ENCODE results near the gene PCDHB11. TPM values are rescaled to one million over a fixed set of nuclear protein-coding genes. Genes with fewer than 3 reads are reported as not detected.

PCDHB11 gene
- 0.24 and 0.43 TPM in 2 replicates for total RNA-seq

DNA sequence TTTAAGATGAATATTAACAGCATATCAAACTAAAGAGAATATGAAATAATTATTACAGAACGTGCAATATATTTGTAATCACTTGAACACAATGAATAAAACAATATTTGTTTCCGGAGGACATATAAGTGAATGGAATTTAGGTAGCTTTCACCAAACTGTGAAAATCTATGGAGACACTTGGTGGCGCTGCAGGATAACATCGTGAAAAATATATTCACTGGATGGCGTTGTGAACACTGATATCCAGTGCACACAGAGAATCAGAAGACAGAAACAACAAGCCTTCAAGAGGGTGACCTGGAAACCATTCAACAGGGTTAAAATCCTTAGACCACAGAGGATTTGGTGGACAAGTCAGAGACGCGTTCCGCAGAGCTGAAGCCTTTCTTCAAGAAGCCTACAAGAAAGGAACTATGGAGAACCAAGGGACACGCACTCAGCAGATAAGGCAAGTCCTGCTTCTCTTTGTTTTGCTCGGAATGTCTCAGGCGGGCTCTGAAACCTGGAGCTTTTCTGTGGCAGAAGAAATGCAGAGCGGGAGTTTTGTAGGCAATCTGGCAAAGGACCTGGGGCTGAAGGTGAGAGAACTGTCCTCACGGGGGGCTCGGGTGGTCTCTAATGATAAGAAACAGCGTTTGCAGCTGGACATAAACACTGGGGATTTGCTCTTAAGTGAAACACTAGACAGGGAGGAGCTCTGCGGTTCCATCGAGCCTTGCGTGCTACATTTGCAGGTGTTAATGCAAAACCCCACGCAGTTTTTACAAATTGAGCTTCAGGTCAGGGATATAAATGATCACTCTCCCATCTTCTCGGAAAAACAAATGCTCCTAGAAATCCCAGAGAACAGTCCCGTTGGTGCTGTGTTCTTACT lies at the start of gene PCDHB11:
Gene PCDHB11, plus strand, starts transcription at position 269 of the 877 bp plus-strand sequence. Its CDS starts 148 bp downstream, at position 417.

DNA sequence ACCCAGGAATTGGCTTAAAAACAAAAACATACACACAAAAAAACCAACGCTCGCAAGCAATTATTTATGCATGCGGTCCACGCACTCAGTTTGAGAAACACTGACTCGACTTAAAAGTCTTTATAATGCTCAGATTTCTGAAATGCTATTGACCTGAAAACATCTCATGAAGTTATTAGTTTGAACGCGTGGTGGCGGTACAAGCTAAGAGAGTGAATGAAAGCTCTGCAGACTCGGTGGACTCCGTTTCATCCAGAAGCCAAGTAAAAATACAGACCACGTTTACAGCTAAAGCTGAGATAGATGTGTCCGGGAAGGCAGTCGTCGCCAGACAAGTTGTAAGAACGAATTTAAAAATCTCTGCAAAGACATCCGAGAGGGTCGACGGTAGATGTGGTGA lies 49.6 kb upstream of the PCDHB11 start, which contains the start of gene PCDHB6:
Gene PCDHB6, plus strand, starts transcription at position 246 of the 400 bp plus-strand sequence. CDS start 201 bp downstream, outside the sequence.

DNA sequence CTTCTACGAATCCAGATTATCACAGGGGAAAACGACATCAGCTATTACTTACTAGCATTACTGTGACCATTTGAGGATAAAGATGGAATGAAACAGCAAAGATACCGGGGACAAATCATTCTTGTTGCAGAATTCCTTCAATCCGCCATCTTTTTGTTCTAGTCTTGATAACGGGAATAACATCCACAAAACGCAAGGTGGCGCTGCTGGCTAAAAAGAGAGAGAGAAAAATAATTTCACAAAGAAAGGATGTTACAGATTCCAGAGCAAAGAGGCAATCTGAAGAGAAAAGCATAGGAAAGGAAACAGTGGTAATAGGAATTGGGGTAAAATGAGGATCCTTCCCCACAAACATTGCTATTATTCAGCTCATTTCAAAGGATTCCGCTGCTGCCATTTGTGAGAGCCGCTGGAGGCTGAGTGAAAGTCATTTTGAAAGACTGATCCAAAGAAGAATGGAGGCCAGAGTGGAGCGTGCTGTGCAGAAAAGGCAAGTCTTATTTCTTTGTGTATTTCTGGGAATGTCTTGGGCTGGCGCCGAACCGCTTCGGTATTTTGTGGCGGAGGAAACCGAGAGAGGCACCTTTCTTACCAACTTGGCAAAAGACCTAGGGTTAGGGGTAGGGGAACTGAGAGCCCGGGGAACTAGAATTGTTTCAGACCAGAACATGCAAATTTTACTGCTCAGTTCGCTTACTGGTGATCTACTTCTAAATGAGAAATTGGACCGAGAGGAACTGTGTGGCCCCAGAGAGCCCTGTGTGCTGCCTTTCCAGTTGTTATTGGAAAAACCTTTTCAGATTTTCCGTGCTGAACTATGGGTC lies 26.8 kb upstream of the PCDHB11 start, which contains the start of gene PCDHB7:
Gene PCDHB7, plus strand, starts transcription at position 264 of the 824 bp plus-strand sequence. Its CDS starts 192 bp downstream, at position 456.

DNA sequence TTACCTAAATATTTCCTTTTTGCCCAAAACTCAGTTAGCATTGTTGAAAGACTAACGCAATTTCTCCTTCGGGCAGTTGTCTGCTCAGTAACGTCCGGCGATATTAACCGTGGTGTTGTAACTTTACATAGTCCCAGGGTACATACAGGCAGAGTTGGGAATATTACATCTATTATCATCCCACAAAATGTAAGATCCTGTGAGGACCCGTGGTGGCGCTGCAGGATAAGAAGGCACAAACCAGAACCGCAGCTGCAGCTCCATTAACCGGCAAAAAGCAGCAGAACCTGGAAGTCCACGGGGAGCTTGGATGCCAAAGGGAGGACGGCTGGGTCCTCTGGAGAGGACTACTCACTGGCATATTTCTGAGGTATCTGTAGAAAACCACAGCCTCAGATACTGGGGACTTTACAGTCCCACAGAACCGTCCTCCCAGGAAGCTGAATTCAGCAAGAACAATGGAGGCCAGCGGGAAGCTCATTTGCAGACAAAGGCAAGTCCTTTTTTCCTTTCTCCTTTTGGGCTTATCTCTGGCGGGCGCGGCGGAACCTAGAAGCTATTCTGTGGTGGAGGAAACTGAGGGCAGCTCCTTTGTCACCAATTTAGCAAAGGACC lies 21.7 kb upstream of the PCDHB11 start, which contains the start of gene PCDHB8:
Gene PCDHB8, plus strand, starts transcription at position 214 of the 615 bp plus-strand sequence. Its CDS starts 245 bp downstream, at position 459.

GRCh38 chr5:141182248-141182647 lies 17.2 kb upstream of the PCDHB11 start, which contains the start of gene PCDHB16:
Gene PCDHB16 (plus strand): TSS chr5:141182387. CDS start chr5:141182560, 173 bp downstream.

GRCh38 chr5:141186897-141187512 lies 12.4 kb upstream of the PCDHB11 start, which contains the start of gene PCDHB9:
Gene PCDHB9 (plus strand): TSS chr5:141187161. CDS start chr5:141187319, 158 bp downstream.

GRCh38 chr5:141192110-141192725 lies 7.2 kb upstream of the PCDHB11 start, which contains the start of gene PCDHB10:
Gene PCDHB10 (plus strand): TSS chr5:141192353. CDS start chr5:141192553, 200 bp downstream.

GRCh38 chr5:141208478-141208877 lies 9.1 kb downstream of the PCDHB11 start, which contains the start of gene PCDHB12:
Gene PCDHB12 (plus strand): TSS chr5:141208719. CDS start chr5:141208908, 189 bp downstream.

DNA sequence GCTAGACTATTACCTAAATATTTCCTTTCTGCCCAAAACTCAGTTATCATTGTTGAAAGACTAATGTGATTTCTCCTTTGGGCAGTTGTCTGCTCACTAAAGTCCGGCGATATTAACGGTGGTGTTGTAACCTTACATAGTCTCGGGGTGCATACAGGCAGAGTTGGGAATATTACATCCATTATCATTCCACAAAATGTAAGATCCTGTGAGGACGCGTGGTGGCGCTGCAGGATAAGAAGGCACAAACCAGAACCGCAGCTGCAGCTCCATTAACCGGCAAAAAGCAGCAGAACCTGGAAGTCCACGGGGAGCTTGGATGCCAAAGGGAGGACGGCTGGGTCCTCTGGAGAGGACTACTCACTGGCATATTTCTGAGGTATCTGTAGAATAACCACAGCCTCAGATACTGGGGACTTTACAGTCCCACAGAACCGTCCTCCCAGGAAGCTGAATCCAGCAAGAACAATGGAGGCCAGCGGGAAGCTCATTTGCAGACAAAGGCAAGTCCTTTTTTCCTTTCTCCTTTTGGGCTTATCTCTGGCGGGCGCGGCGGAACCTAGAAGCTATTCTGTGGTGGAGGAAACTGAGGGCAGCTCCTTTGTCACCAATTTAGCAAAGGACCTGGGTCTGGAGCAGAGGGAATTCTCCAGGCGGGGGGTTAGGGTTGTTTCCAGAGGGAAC lies 14.4 kb downstream of the PCDHB11 start, which contains the start of gene PCDHB13:
Gene PCDHB13, plus strand, starts transcription at position 264 of the 684 bp plus-strand sequence. Its CDS starts 205 bp downstream, at position 469.

DNA sequence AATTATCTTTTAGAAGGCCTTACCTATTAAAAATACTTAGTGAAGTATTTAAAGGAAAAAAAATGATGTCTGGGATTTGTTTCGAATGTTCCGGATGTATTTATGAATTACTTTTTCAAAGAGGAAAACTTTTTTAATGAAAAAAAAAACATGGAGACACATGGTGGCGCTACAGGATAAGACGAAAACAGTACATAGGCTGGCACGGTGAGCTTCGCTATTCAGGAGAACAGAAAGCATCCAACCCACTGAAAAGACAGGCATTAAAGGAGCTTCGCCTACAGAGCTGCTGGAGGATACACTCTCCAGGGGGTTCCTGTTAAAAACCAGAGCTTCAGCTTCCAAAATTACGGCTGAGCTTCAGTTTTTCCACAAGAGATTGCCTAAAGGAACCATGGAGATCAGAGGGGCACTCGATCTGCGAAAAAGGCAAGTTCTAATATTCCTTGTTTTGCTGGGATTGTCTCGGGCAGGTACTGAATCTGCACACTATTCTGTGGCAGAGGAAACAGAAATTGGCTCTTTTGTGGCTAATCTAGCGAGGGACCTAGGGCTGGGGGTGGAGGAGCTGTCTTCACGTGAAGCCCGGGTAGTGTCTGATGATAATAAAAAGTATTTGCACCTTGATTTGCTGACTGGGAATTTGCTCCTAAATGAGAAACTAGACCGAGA lies 23.8 kb downstream of the PCDHB11 start, which contains the start of gene PCDHB14:
Gene PCDHB14, plus strand, starts transcription at position 232 of the 672 bp plus-strand sequence. Its CDS starts 163 bp downstream, at position 395.

GRCh38 chr5:141245250-141245717 lies 45.9 kb downstream of the PCDHB11 start, which contains the start of gene PCDHB15:
Gene PCDHB15 (plus strand): TSS chr5:141245395. CDS start chr5:141245579, 184 bp downstream.

Other genes starting within 250 kb of the PCDHB11 start
- 1.9 and 16.0 TPM in 2 replicates for gene PCDHAC2, start 233.2 kb upstream of the PCDHB11 start, total RNA-seq
- not detected in 2 replicates for gene PCDHB1, start 148.3 kb upstream of the PCDHB11 start, total RNA-seq
- 0.43 and 1.4 TPM in 2 replicates for gene PCDHB2, start 105.0 kb upstream of the PCDHB11 start, total RNA-seq
- gene PCDHB3, start 99.2 kb upstream of the PCDHB11 start, total RNA-seq = 0.21 and 0.48 TPM in 2 replicates
- gene PCDHB4, start 77.8 kb upstream of the PCDHB11 start, total RNA-seq = under 0.01 TPM in 1 of 2 replicates, not detected in the other
- 0.24 and 0.64 TPM in 2 replicates for gene PCDHB5, start 64.4 kb upstream of the PCDHB11 start, total RNA-seq
- gene PCDHB6, start 49.6 kb upstream of the PCDHB11 start, total RNA-seq = not detected in 2 replicates
- under 0.01 TPM in 1 of 2 replicates, not detected in the other for gene PCDHB7, start 27.0 kb upstream of the PCDHB11 start, total RNA-seq
- under 0.01 TPM in 2 replicates for gene PCDHB8, start 21.8 kb upstream of the PCDHB11 start, total RNA-seq
- gene PCDHB16, start 17.2 kb upstream of the PCDHB11 start, total RNA-seq = under 0.01 TPM in 1 of 2 replicates, not detected in the other
- under 0.01 TPM in 1 of 2 replicates, not detected in the other for gene PCDHB9, start 12.5 kb upstream of the PCDHB11 start, total RNA-seq
- gene PCDHB10, start 7.3 kb upstream of the PCDHB11 start, total RNA-seq = under 0.01 and 0.21 TPM in 2 replicates
- under 0.01 TPM in 1 of 2 replicates, not detected in the other for gene PCDHB12, start 9.1 kb downstream of the PCDHB11 start, total RNA-seq
- 0.24 TPM in 1 of 2 replicates, not detected in the other for gene PCDHB13, start 14.3 kb downstream of the PCDHB11 start, total RNA-seq
- gene PCDHB14, start 23.7 kb downstream of the PCDHB11 start, total RNA-seq = 0.24 and 0.43 TPM in 2 replicates
- 0.21 and 0.24 TPM in 2 replicates for gene PCDHB15, start 45.8 kb downstream of the PCDHB11 start, total RNA-seq
- not detected in 2 replicates for gene SLC25A2, start 104.4 kb downstream of the PCDHB11 start, total RNA-seq
- gene TAF7, start 121.2 kb downstream of the PCDHB11 start, total RNA-seq = 30.1 and 32.8 TPM in 2 replicates
- under 0.01 TPM in 1 of 2 replicates, not detected in the other for gene PCDHGA1, start 130.9 kb downstream of the PCDHB11 start, total RNA-seq
- gene PCDHGA2, start 139.1 kb downstream of the PCDHB11 start, total RNA-seq = 0.21 and 0.48 TPM in 2 replicates
- under 0.01 and 0.21 TPM in 2 replicates for gene PCDHGA3, start 144.2 kb downstream of the PCDHB11 start, total RNA-seq
- gene PCDHGB1, start 150.5 kb downstream of the PCDHB11 start, total RNA-seq = 0.21 and 0.24 TPM in 2 replicates
- 0.24 TPM in 1 of 2 replicates, not detected in the other for gene PCDHGA4, start 155.4 kb downstream of the PCDHB11 start, total RNA-seq
- under 0.01 TPM in 1 of 2 replicates, not detected in the other for gene PCDHGB2, start 160.4 kb downstream of the PCDHB11 start, total RNA-seq
- gene PCDHGA5, start 164.5 kb downstream of the PCDHB11 start, total RNA-seq = 0.24 TPM in 1 of 2 replicates, not detected in the other
- 0.24 and 0.43 TPM in 2 replicates for gene PCDHGB3, start 170.6 kb downstream of the PCDHB11 start, total RNA-seq
- gene PCDHGA6, start 174.3 kb downstream of the PCDHB11 start, total RNA-seq = under 0.01 and 0.24 TPM in 2 replicates
- gene PCDHGA7, start 183.1 kb downstream of the PCDHB11 start, total RNA-seq = 0.21 and 0.24 TPM in 2 replicates
- gene PCDHGB4, start 188.1 kb downstream of the PCDHB11 start, total RNA-seq = 0.64 and 5.3 TPM in 2 replicates
- 0.21 and 0.48 TPM in 2 replicates for gene PCDHGA8, start 193.0 kb downstream of the PCDHB11 start, total RNA-seq
- gene PCDHGB5, start 198.3 kb downstream of the PCDHB11 start, total RNA-seq = 2.6 and 4.6 TPM in 2 replicates
- gene PCDHGA9, start 203.2 kb downstream of the PCDHB11 start, total RNA-seq = 0.72 and 0.85 TPM in 2 replicates
- 0.48 and 0.64 TPM in 2 replicates for gene PCDHGB6, start 208.4 kb downstream of the PCDHB11 start, total RNA-seq
- gene PCDHGA10, start 213.4 kb downstream of the PCDHB11 start, total RNA-seq = 2.2 and 4.3 TPM in 2 replicates
- gene PCDHGB7, start 218.1 kb downstream of the PCDHB11 start, total RNA-seq = 1.1 and 3.4 TPM in 2 replicates
- gene PCDHGA11, start 221.4 kb downstream of the PCDHB11 start, total RNA-seq = 2.2 and 2.6 TPM in 2 replicates
- 1.7 and 3.9 TPM in 2 replicates for gene PCDHGA12, start 230.9 kb downstream of the PCDHB11 start, total RNA-seq

Measured in tracheal epithelial cell (primary cell).